GM18502 (cell line): ENCODE results near the gene TRPV4.

Experiments
- ATAC-seq: cut with Tn5 transposase; IDR thresholded peaks from one replicate; pipeline ENCODE4 v1.9.1; 2021; ENCODE audit warnings: mild to moderate bottlenecking; ENCODE audit not compliant: unreplicated experiment, poor library complexity

TRPV4 gene

GRCh38 chr12:109783135-109783964 is 49.8 kb downstream of the TRPV4 start:
- ATAC-seq: no peak

GRCh38 chr12:109782326-109782703 is 50.9 kb downstream of the TRPV4 start:
- no peak for ATAC-seq

GRCh38 chr12:109781668-109782325 is 51.4 kb downstream of the TRPV4 start:
- ATAC-seq: no peak

GRCh38 chr12:109779382-109779781 is 53.8 kb downstream of the TRPV4 start:
- ATAC-seq: no peak

- no peak for ATAC-seq
These were observed 54.5 kb downstream of the TRPV4 start for GRCh38 chr12:109778684-109779083.

- ATAC-seq: no peak
These were observed 55.7 kb downstream of the TRPV4 start for GRCh38 chr12:109777544-109777943.

GRCh38 chr12:109776624-109777023 is 56.6 kb downstream of the TRPV4 start:
- no peak for ATAC-seq

- ATAC-seq: no peak
These were observed 57.9 kb downstream of the TRPV4 start for GRCh38 chr12:109775172-109775881.

GRCh38 chr12:109773384-109774011 is 59.7 kb downstream of the TRPV4 start:
- no peak for ATAC-seq

GRCh38 chr12:109772622-109773321 is 60.4 kb downstream of the TRPV4 start:
- ATAC-seq: no peak

- no peak for ATAC-seq
These were observed 61.2 kb downstream of the TRPV4 start for GRCh38 chr12:109771746-109772621.

- no peak for ATAC-seq
These were observed 62.1 kb downstream of the TRPV4 start for GRCh38 chr12:109770861-109771670.

GRCh38 chr12:109770104-109770860 is 62.9 kb downstream of the TRPV4 start:
- no peak for ATAC-seq

- ATAC-seq: no peak
These were observed 64.1 kb downstream of the TRPV4 start for GRCh38 chr12:109768901-109769670.

- no peak for ATAC-seq
These were observed 65.0 kb downstream of the TRPV4 start for GRCh38 chr12:109767991-109768900.

GRCh38 chr12:109767456-109767855 is 65.7 kb downstream of the TRPV4 start:
- ATAC-seq: no peak
